T-cell (primary cell): ENCODE measurements around the gene IMPDH2. TPM values are rescaled to one million over a fixed set of nuclear protein-coding genes. Genes with fewer than 3 reads are reported as not detected.
A peak's percentile ranks its signal among the peaks of the same experiment; 100 is the strongest.

ENCODE experiments used
- ATAC-seq, 4 experiments: fragments of 200-7000 bp in 3 of 4; fragments of 150-1000 bp in 1 of 4; cut with Tn5 transposase; replicated peaks in 1 of 4; 1 replicate in 3 of 4; 2 replicates in 1 of 4; pipeline ENCODE4 v1.10.0; 2021; ENCODE audit warnings: moderate library complexity in 3 of 4, mild to moderate bottlenecking in 2 of 4, moderate number of reproducible peaks in 1 of 4
- CTCF ChIA-PET, 2 donors: fragments of 300-600 bp; sonication (Branson Sonifier 250); formaldehyde crosslinking; loops; one replicate each; lab custom pipeline; 2022; ENCODE audit warnings: antibody characterized with exemption in 2 of 2; lab: Charles Lee
- POLR2A ChIA-PET, 2 donors: fragments of 300-600 bp; sonication (Branson Sonifier 250); formaldehyde crosslinking; loops; one replicate each; lab custom pipeline; 2022; ENCODE audit warnings: antibody characterized with exemption in 2 of 2; lab: Charles Lee
- DNase-seq, 35 experiments: peaks; one replicate each; pipeline versions ENCODE4 v3.0.0 to v3.0.0-alpha.2; 2013 to 2023
- H3K27ac ChIP-seq: one replicate; pipeline ENCODE4 v1.5.1; 2013; ENCODE audit warnings: low read length
- H3K27me3 ChIP-seq, 2 experiments: replicated peaks in 1 of 2; 1 replicate in 1 of 2; 2 replicates in 1 of 2; pipeline versions ENCODE4 v1.6.1 to v1.7.0; 2013; ENCODE audit warnings: low read length in 1 of 2, mixed read lengths in 1 of 2; ENCODE audit not compliant: control insufficient read depth in 2 of 2, insufficient read depth in 2 of 2; ENCODE audit errors: extremely low read depth in 1 of 2
- H3K36me3 ChIP-seq, 2 donors: 1 replicate in 1 of 2; 2 replicates in 1 of 2; pipeline versions ENCODE4 v1.6.1 to v1.7.0; 2013; ENCODE audit warnings: low read length in 1 of 2; ENCODE audit not compliant: control insufficient read depth in 2 of 2, insufficient read depth in 1 of 2; ENCODE audit errors: extremely low read depth in 1 of 2
- H3K4me1 ChIP-seq, 2 experiments: 1 replicate in 1 of 2; 2 replicates in 1 of 2; pipeline versions ENCODE4 v1.6.1 to v1.7.0; 2013; ENCODE audit warnings: low read length in 2 of 2, mixed read lengths in 1 of 2; ENCODE audit not compliant: insufficient read depth in 2 of 2, control insufficient read depth in 1 of 2; ENCODE audit errors: extremely low read depth in 1 of 2
- H3K4me3 ChIP-seq, 2 donors: 1 replicate in 1 of 2; 2 replicates in 1 of 2; pipeline versions ENCODE4 v1.5.1 to v1.7.0; 2013; ENCODE audit warnings: mild to moderate bottlenecking in 2 of 2, low read length in 1 of 2, moderate library complexity in 1 of 2; ENCODE audit not compliant: control insufficient read depth in 1 of 2; ENCODE audit errors: extremely low read depth in 1 of 2
- H3K9me3 ChIP-seq: 2 replicates; pipeline ENCODE4 v1.7.0; 2013
- H3K27ac Mint-ChIP-seq, 2 donors: one replicate each; pipeline ENCODE4 v1.8.0; 2020 to 2021; ENCODE audit warnings: mild to moderate bottlenecking in 2 of 2, mixed read lengths in 2 of 2
- H3K27me3 Mint-ChIP-seq, 2 donors: one replicate each; pipeline ENCODE4 v1.8.0; 2021 to 2022; ENCODE audit warnings: mixed read lengths in 2 of 2
- H3K36me3 Mint-ChIP-seq: one replicate; pipeline ENCODE4 v1.8.0; 2021; ENCODE audit warnings: mixed read lengths
- H3K4me1 Mint-ChIP-seq, 3 donors: one replicate each; pipeline ENCODE4 v1.8.0; 2020 to 2022; ENCODE audit warnings: mixed read lengths in 3 of 3, mild to moderate bottlenecking in 1 of 3
- H3K4me3 Mint-ChIP-seq, 3 donors: one replicate each; pipeline ENCODE4 v1.8.0; 2020 to 2022; ENCODE audit warnings: mild to moderate bottlenecking in 3 of 3, mixed read lengths in 3 of 3, moderate library complexity in 3 of 3
- H3K9me3 Mint-ChIP-seq, 3 donors: one replicate each; pipeline ENCODE4 v1.8.0; 2020 to 2022; ENCODE audit warnings: mixed read lengths in 3 of 3
- WGBS: methylation state at CpG from one replicate; pipeline ENCODE4 v1.1.5; 2013; ENCODE audit warnings: missing lambda C conversion rate; ENCODE audit not compliant: insufficient coverage; 5-methylcytosine and 5-hydroxymethylcytosine counted together
- total RNA-seq, 35 experiments: library from RNA in 6 of 35; stranded (reverse) in 6 of 35; fragments of 120-200 nt in 1 of 35; gene quantifications; one replicate each; pipeline versions ENCODE4 v1.2.1 to v1.2.4 and lab custom pipeline; 2013 to 2026

Gene IMPDH2
- total RNA-seq, 5 donors from 2014 or later (not counting 1 experiment from before 2014, with no cell fraction given) = 110 to 160 (median 149) TPM

GRCh38 chr3:48991851-48992545 is 37.2 kb downstream of the IMPDH2 start:
- ChIA-PET CTCF (interaction anchor here (0.6 to 1.9 kb wide), 5 partner anchors 15 to 1284 kb away, joined by 4 to 10 read pairs (median 5); partner anchors contain the start of gene WDR6 (in 1 of the 2)), POLR2A (interaction anchor here (0.6 to 2.1 kb wide), 3 partner anchors 15 to 314 kb away, joined by 3 to 7 read pairs (median 4); partner anchors contain the start of gene WDR6 (in 2 of the 2))
- peaks cover 8 to 39% of the 10 kb centered on the region in 2 experiments for H3K4me1 ChIP-seq
- H3K9me3 ChIP-seq = no peaks in the 10 kb centered on the region
- ATAC-seq (no peak), DNase-seq (no peak)
- no peaks in the 10 kb centered on the region for H3K27me3 ChIP-seq
- H3K27ac ChIP-seq = no peak overlapping the region
- Mint-ChIP-seq H3K9me3 (no peaks in the 10 kb centered on the region), H3K4me3 (peak overlapping the region; percentile 89 to 93 (median 92)), H3K4me1 (peaks cover 47 to 49% (median 49%) of the 10 kb centered on the region in 3 donors), H3K27ac (peak overlapping the region; percentile 92 to 93), H3K36me3 (peaks cover 9% of the 10 kb centered on the region), H3K27me3 (no peaks in the 10 kb centered on the region)
- peaks cover 4 to 8% of the 10 kb centered on the region in 2 donors for H3K36me3 ChIP-seq
- 86% methylated on average over 1 of the region's 5 CpGs for WGBS
- H3K4me3 ChIP-seq = no peak overlapping the region

GRCh38 chr3:48990636-48991469 is 38.3 kb downstream of the IMPDH2 start:
- no peaks in the 10 kb centered on the region for H3K27me3 ChIP-seq
- ChIA-PET POLR2A (interaction anchor here (0.6 to 2.1 kb wide), 4 partner anchors 16 to 29 kb away, joined by 3 to 11 read pairs (median 5); partner anchors contain the start of gene WDR6 (in 2 of the 2)), CTCF (interaction anchor here (1.2 to 1.9 kb wide), 4 partner anchors 16 to 30 kb away, joined by 4 to 10 read pairs (median 5); partner anchors contain the start of gene WDR6 (in 1 of the 2))
- Mint-ChIP-seq H3K27me3 (no peaks in the 10 kb centered on the region), H3K9me3 (no peaks in the 10 kb centered on the region), H3K4me1 (peaks cover 47 to 53% (median 49%) of the 10 kb centered on the region in 3 donors), H3K27ac (peak overlapping the region; percentile 92 to 93), H3K4me3 (peak overlapping the region; percentile 89 to 93 (median 92)), H3K36me3 (peaks cover 9% of the 10 kb centered on the region)
- peak overlapping the region; percentile 64 for H3K27ac ChIP-seq
- DNase-seq = peak in 5 of 35 experiments; percentile 6 to 56 (median 26)
- H3K4me1 ChIP-seq = peaks cover 8 to 39% of the 10 kb centered on the region in 2 experiments
- H3K4me3 ChIP-seq = peak overlapping the region; percentile 88 to 94
- WGBS = under 1% methylated on average over 36 of the region's 40 CpGs
- peak; percentile 23 to 34 (median 28) for ATAC-seq
- H3K36me3 ChIP-seq = peaks cover 3 to 8% of the 10 kb centered on the region in 2 donors
- no peaks in the 10 kb centered on the region for H3K9me3 ChIP-seq

- ChIA-PET CTCF (interaction anchor here in 1 of 2 donors (1.1 to 3.4 kb wide), 3 partner anchors 17 to 104 kb away, joined by 5 to 64 read pairs (median 28); partner anchors contain the start of genes NDUFAF3, QRICH1 and WDR6), POLR2A (interaction anchor here in 1 of 2 donors (0.6 kb wide), 1 partner anchor 22 kb away, joined by 3 read pairs; no protein-coding TSS in a partner anchor)
- no peaks in the 10 kb centered on the region for H3K9me3 Mint-ChIP-seq
- peak within 1 kb of the TSS; percentile 92 to 93 for H3K27ac Mint-ChIP-seq
- DNase-seq = peak; percentile 26 to 84 (median 51)
- peaks cover 6% of the 10 kb centered on the region for H3K36me3 Mint-ChIP-seq
- no peaks in the 10 kb centered on the region for H3K9me3 ChIP-seq
- WGBS = under 1% methylated on average over 91 of the region's 91 CpGs
- ATAC-seq = peak; percentile 61 to 76 (median 74)
- no peaks in the 10 kb centered on the region for H3K27me3 Mint-ChIP-seq
- H3K27ac ChIP-seq = peak within 1 kb of the TSS; percentile 67
- H3K36me3 ChIP-seq = peaks cover 6 to 11% of the 10 kb centered on the region in 2 donors
- peaks cover 8 to 39% of the 10 kb centered on the region in 2 experiments for H3K4me1 ChIP-seq
- H3K27me3 ChIP-seq = no peaks in the 10 kb centered on the region
- H3K4me1 Mint-ChIP-seq = peaks cover 46 to 51% (median 47%) of the 10 kb centered on the region in 3 donors
- peak within 1 kb of the TSS; percentile 88 to 94 for H3K4me3 ChIP-seq
- peak within 1 kb of the TSS; percentile 89 to 95 (median 93) for H3K4me3 Mint-ChIP-seq
These were observed 39.2 kb downstream of the IMPDH2 start, which contains the start of gene P4HTM for GRCh38 chr3:48989796-48990635. Gene P4HTM, plus strand, starts transcription at chr3:48990241. Its CDS starts 16 bp downstream, at chr3:48990257.

GRCh38 chr3:48989126-48989795 is 39.9 kb downstream of the IMPDH2 start:
- Mint-ChIP-seq H3K9me3 (no peaks in the 10 kb centered on the region), H3K4me3 (peak overlapping the region; percentile 87 to 95 (median 93)), H3K4me1 (peaks cover 42 to 47% (median 47%) of the 10 kb centered on the region in 3 donors), H3K36me3 (peaks cover 3% of the 10 kb centered on the region), H3K27me3 (no peaks in the 10 kb centered on the region), H3K27ac (peak overlapping the region; percentile 90 to 91)
- peak overlapping the region; percentile 63 to 94 for H3K4me3 ChIP-seq
- ATAC-seq (peak in 1 of 4 experiments; percentile 1), DNase-seq (no peak)
- WGBS = 6% methylated on average over 20 of the region's 21 CpGs
- H3K27me3 ChIP-seq = no peaks in the 10 kb centered on the region
- no peaks in the 10 kb centered on the region for H3K9me3 ChIP-seq
- peaks cover 13 to 18% of the 10 kb centered on the region in 2 donors for H3K36me3 ChIP-seq
- peak overlapping the region; percentile 67 for H3K27ac ChIP-seq
- H3K4me1 ChIP-seq = peaks cover 8 to 39% of the 10 kb centered on the region in 2 experiments
- ChIA-PET CTCF (interaction anchor here in 1 of 2 donors (1.1 to 3.4 kb wide), 3 partner anchors 18 to 105 kb away, joined by 5 to 64 read pairs (median 28); partner anchors contain the start of genes NDUFAF3, QRICH1 and WDR6), POLR2A (interaction anchor here in 1 of 2 donors (0.6 kb wide), 1 partner anchor 23 kb away, joined by 3 read pairs; no protein-coding TSS in a partner anchor)

GRCh38 chr3:48985831-48986376 is 43.3 kb downstream of the IMPDH2 start:
- no peaks in the 10 kb centered on the region for H3K27me3 ChIP-seq
- Mint-ChIP-seq H3K27me3 (no peaks in the 10 kb centered on the region), H3K36me3 (peaks cover 24% of the 10 kb centered on the region), H3K4me1 (peaks cover 20 to 22% (median 22%) of the 10 kb centered on the region in 3 donors), H3K27ac (peak overlapping the region in 1 of 2 donors; percentile 59), H3K4me3 (no peak overlapping the region), H3K9me3 (no peaks in the 10 kb centered on the region)
- H3K36me3 ChIP-seq = peaks cover 14 to 47% of the 10 kb centered on the region in 2 donors
- ATAC-seq (no peak), DNase-seq (no peak)
- no peaks in the 10 kb centered on the region for H3K9me3 ChIP-seq
- POLR2A ChIA-PET = interaction anchor here in 1 of 2 donors (0.6 kb wide), 1 partner anchor 26 kb away, joined by 3 read pairs; no protein-coding TSS in a partner anchor
- H3K4me1 ChIP-seq = peaks cover 5 to 29% of the 10 kb centered on the region in 2 experiments
- H3K27ac ChIP-seq = no peak overlapping the region
- H3K4me3 ChIP-seq = no peak overlapping the region
- CTCF ChIA-PET = interaction anchor here in 1 of 2 donors (0.9 kb wide), 1 partner anchor 22 kb away, joined by 5 read pairs; the partner anchor contains the start of gene WDR6
- WGBS = 98% methylated on average over 5 of the region's 7 CpGs
